Measurements from ENCODE around the gene MOSMO.

DNA sequence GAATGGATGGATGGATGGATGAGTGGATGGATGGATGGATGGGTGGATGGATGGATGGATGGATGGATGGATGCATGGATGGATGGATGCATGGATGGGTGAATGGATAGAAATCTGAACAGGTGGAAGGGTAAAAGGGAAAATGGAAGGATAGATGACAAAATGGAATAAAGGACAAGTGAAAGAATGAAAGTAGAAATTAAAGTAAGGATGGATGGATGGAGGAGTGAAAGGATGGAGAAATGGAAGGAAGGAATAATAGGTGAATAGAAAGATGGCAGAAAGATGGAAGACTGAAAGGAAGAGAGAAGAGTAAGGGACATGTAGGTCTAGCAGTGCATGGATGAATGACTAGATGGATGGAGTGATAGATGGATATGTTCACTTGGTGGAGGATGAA lies 114.3 kb downstream of the MOSMO start:
- TF ChIP-seq, protein P1, sequence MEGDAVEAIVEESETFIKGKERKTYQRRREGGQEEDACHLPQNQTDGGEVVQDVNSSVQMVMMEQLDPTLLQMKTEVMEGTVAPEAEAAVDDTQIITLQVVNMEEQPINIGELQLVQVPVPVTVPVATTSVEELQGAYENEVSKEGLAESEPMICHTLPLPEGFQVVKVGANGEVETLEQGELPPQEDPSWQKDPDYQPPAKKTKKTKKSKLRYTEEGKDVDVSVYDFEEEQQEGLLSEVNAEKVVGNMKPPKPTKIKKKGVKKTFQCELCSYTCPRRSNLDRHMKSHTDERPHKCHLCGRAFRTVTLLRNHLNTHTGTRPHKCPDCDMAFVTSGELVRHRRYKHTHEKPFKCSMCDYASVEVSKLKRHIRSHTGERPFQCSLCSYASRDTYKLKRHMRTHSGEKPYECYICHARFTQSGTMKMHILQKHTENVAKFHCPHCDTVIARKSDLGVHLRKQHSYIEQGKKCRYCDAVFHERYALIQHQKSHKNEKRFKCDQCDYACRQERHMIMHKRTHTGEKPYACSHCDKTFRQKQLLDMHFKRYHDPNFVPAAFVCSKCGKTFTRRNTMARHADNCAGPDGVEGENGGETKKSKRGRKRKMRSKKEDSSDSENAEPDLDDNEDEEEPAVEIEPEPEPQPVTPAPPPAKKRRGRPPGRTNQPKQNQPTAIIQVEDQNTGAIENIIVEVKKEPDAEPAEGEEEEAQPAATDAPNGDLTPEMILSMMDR (IDR thresholded peaks at IDR 0.05), result no peak
- no peak for TF ChIP-seq POLR2A (IDR thresholded peaks at IDR 0.05)

Data from adrenal gland (tissue), 5 donors.